ACHN (cell line): Measurements from ENCODE around the gene SPRR3.

ENCODE experiments used
- DNase-seq: peaks from one replicate; pipeline ENCODE4 v3.0.0-alpha.2; 2015
- in situ Hi-C: cut with HindIII; loops from 2 replicates; pipeline ENCODE4 v1.10.0; 2017; ENCODE audit warnings: low sequenced_read_pairs, low pct_ligation_motif_present, low pct_unique_long_range_greater_than_20kb

The SPRR3 gene, protein sequence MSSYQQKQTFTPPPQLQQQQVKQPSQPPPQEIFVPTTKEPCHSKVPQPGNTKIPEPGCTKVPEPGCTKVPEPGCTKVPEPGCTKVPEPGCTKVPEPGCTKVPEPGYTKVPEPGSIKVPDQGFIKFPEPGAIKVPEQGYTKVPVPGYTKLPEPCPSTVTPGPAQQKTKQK

DNA sequence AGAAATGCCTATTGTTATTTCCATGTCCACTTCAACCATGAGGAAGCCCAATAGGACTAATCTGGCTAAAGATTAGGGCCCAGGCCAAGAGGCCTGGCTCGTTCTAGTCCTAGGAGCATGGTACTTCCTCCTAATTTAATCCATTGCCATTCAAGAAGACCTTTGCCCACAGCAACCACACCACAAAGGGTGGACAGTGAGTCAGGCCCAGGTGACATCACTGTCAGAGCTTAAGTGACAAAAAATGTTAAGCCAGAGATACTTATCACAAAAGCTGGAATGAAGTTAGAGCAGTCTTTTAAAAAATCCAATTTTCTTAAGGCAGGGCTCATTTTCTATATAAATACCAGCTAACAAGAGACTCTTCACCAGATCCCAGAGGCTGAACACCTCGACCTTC is at the start of gene SPRR3:
TSS of gene SPRR3 (plus strand) at position 368 of the 400 bp plus-strand sequence. CDS start 1,272 bp downstream, outside the sequence.
- in situ Hi-C loops = no loop called here
- DNase-seq = no peak

DNA sequence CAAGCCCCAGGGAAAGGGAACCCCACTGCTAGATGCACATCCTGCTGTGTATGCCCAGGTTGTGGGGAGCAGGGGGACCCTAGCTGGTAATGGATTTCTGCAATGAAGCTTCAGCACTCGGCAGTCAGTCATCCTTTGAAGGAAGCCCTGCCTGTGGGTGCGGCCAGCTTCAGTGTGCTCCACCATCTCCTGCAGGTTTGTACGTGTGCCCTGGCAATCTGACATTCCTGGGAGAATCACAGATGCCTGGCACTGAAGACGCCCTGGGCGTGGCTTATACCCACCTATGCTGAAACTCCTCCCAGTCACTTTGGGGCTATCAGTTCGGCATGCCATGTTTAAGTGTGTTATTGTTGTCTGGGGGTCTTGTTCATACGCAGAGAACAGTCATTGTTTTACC is 47.8 kb upstream of the SPRR3 start:
- in situ Hi-C loops = no loop called here

DNA sequence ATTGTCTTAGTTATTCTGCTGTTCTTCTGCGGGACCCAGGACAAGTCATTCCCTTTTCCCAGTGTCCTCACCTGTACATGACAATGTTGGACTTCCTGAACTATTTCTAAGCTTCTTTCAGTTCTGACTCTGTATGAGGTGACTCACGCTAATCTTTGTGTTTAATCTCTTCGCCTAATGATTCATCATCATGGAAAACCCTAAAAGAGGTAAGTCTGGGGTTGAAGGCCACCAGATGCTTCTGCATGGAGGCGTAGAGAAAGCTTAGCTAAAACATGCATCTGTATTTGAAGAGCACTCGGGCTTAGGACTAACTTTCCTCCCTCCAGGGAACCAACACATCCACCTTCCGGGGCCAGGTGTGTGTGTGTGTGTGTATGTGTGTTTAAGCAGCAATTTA is 47.1 kb upstream of the SPRR3 start:
- DNase-seq = no peak
- in situ Hi-C loops = no loop called here

More for the DNA sequence above, 47.8 kb upstream of the SPRR3 start:
- no peak for DNase-seq

DNA sequence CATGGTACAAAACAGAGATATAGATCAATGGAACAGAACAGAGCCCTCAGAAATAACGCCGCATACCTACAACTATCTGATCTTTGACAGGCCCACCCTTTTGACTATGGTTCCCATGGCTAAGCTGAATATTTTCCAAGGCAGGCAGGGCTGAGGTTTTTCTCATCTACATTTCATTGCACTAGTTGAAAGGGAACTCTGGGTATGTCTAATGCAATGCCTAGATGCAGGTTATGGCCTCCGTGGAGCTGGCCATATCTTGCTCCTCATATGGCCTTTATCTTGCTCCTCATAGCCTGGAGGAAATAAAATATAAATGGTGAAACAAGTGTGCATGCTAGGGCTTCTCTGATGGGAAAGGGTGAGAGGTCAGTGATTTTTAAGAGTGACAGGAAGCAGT is 44.0 kb upstream of the SPRR3 start:
- no peak for DNase-seq
- in situ Hi-C loops = no loop called here

DNA sequence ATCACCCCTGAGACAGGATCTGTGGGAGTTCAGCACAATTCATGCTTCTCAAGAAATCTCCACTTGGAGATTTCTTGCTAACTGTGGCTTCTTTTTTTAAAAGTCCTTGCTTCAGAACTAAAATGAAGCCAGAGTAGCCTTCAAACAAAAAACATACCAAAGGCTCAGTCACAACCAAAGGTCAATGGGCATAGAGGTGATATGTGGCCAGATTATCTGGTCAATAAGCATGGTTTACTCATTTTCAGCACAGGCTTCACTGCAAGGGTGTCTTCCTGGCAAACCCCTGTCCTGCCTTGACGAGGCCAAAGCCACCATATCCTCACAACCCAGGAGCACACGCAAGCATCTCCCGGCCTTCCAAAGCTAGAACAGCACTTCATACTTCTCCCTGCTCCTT is 42.3 kb upstream of the SPRR3 start:
- in situ Hi-C loops = no loop called here
- no peak for DNase-seq

DNA sequence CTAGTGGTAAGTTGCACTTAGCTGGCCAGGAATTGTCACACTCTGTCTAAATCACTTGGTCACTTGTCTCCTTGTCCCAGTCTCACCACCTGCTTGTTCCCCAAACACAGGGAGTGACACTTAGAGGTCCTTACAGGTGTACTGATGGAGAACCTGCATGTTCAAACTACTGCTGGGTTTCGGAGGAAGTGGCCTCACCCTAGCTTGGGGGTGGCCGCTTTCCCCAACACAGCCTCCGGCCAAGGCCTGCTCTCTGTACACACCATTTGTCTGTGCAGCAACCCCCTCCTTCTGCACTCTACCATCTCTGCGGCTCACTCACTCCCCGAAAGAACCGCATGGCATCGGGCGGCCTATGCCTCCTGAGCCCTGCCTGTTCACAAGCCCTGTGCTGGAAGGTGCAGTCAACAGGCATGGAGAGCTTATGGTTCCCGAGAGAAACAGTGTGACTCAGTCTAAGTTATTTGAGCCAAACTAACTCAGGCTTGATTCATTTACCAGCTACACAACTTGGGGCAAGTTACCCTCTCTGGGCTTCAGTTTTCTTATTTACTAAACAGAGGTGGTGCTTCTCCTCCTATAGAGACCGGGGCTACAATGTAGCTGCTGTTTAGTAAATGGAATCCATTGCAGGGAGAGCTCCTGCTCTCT is 41.6 kb upstream of the SPRR3 start:
- in situ Hi-C loops = no loop called here
- no peak for DNase-seq

DNA sequence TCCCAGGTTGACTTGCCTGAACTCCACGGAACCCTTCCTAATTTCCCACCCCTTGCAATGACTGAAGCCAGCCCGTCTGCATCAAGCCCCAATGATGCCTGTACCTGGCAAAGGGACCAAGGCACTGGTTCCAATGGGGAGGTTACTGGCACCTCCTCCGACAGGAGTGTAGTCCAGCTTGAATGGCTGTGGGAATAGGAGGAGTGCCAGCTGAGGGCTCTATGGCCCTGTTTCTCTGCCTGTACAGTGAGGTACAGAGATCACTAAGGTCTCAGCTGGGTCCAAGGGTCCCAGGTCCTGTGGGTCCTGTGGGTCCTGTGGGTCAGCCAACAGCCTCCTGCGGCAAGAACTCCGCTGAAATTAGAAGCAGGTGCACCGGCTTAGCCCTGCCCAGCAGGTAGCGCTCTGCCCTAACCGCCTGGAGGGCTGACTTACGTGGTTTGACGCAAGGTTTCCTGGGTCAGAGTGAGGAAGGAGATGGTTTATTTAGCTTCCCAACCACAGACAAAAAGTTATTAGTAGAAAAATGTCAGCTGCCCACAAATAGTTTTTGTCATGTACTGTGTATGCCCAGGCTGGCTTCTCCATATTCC is 41.0 kb upstream of the SPRR3 start:
- in situ Hi-C loops = no loop called here
- DNase-seq = no peak

DNA sequence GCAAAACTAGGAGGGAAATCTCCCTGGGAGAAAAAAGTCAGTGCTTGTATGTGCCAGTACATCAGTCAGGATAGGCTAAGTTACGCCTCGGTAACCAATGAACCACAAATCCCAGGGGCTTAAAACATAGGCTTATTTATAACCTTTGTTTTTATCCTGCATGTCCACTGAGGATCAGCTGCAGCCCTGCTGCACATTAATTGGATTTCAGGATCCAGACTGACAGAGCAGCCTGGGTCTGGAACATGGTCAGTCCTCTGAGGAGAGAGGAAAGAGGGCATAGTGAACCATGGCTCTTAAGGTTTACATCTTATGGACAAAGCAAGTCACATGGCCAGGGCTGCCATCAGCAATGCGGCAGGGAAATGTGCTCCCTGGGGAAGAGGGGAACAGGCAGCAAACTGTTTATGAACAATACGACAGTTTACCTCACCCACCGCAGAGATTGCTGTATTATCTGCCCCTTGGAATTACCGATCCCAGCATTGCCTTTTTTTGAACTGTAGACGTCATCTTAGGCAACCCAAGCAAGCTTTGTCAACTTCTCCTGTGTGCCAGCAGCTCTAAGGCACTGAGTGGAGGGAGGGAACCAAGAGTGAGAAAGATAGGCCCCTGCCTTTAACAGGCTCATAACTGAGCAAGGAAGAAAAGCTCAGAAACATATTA is 40.2 kb upstream of the SPRR3 start:
- DNase-seq = no peak
- in situ Hi-C loops = no loop called here

DNA sequence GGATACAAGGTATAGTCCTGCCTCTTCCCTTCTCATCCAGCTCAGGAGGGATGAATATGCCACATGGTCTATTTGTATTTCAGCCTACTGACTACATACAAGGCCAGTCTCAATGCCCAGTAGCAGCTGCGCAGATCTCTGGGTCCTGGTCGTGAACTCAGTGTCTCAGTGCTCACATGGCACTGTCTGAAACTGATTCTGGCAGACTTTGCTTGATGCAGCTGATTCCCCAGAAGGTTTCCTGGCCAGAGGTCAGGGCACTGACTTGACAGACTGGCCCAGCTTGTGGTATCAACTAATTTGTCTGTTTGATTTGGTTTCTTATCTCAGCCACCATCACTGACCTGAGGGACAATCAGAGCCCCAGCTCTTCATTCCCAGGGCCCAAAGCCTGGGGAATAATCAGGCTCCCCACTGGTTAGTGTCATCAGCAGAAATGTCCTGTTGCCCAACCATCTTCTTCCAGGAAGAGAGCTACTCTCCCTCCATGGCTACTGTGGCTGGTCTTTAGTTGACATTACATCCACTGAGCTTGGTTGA is 38.6 kb upstream of the SPRR3 start:
- DNase-seq = no peak
- in situ Hi-C loops = no loop called here

DNA sequence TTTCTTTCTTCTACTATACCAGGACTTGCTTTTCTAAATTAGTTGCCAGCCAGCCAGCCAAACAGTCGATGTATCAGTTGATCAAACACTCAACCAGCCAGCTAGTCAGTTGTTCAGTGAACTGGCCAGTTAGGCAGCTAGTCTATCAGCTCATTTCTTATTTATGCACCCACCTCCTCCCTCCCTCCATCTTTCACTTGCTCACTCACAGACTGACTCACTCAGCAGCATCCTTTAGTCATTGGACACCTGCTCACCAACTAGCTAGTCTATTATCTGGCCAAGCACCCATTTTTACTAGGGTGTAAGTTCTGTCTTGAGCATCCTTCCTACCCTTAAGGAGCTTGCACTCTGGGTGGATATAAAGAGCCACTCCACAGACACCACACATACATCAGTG is 37.0 kb upstream of the SPRR3 start:
- in situ Hi-C loops = no loop called here
- DNase-seq = no peak

DNA sequence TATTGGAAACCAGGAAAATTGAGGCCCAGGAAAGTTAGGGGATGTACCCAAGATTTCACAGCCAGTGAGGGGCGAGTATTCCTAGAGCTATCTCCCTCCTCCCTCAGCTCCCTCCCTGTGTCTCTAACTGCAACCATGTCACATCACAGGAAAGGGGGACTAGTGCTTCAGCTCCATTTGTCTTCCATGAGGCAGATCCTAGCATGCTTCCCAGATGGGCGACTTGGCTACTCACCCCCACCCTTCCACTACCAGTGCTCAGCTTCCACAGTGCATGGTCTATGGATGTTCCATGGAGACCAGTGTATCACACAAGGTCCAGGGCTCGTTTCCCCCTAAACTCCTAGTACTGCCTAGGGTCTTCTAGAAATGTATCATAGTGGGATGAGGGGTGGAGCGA is 35.7 kb upstream of the SPRR3 start:
- DNase-seq = no peak

DNA sequence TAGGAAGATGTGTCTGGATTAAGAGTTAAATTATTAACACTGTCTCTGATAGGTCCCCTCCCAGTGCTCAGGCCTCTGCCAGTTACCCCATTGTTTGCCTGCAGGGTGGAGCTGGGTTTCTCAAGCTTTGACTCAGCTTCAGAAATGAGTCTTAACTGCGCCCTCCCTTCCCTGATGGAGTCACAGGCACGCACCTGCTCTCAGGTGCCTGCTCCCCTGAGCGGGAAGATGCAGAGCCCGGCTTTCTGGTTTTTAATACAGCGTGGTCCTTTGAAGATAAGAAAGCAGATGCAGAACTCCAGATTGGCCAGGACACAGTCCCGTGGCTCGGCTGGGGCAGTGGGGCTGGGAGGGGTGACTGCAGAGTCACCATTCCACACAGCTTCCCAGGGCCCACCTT is 34.3 kb upstream of the SPRR3 start:
- in situ Hi-C loops = no loop called here

More for the DNA sequence above, 35.7 kb upstream of the SPRR3 start:
- in situ Hi-C loops = no loop called here

DNA sequence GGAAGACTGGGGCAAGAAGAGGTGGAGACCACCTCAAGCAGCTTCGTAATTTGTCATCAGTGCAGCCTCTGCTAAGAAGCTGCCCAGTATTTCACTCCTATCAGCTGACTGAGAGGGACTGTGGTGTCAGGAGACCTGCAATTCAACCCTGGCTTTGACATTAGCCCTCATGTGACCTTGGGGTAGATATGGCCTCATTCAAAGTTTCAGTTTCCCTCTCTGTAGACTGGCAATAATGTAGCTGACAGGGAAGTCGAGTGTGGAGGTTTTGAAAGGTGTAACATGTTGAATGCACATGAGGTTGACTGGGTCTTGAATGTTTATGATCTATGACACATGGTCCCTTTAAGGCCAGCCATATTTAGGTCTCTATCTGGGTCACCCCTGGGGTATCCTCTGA is 33.3 kb upstream of the SPRR3 start:
- no peak for DNase-seq
- in situ Hi-C loops = no loop called here

More for the DNA sequence above, 34.3 kb upstream of the SPRR3 start:
- DNase-seq = no peak

DNA sequence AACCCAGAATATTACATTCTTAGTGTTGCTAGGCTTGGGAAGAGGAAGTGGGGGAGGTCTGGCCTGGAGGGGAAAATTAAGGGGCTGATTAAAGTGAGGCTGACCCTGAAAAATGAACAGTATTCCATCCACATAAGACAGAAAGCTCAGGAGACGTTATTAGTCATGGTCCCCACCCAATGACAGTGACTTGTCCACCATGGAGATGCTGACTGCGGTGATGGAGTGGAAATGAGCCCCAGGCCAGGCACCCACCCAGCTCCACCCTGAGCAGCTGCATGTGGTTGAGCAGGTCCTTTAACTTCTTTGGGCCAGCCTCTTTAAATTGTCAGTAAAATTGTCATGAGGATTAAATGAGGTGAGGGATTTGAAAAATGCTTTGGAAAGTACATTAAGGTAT is 32.5 kb upstream of the SPRR3 start:
- in situ Hi-C loops = no loop called here
- DNase-seq = no peak

DNA sequence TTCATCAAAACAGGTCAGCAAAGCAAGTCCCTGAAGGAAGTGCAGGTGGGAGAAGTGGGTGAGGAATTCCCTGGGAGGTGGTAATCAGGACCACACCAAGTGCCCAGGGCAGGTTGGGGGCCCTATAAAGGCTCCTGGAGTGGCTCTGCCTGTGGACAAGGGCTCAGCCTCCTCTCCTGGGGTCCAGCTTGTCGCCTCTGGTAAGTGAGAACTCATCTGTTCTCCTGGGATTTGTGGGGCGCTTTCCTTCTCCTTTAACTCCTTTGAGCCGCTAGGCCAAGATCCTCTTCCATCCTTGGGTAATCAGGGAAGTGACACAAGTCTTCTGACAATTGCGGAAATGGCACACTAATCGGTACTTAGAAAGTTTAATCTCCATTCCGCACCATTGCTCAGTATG is 31.1 kb upstream of the SPRR3 start, which contains the start of gene SPRR4:
TSS of gene SPRR4 (plus strand) at position 154 of the 400 bp plus-strand sequence. CDS start 1,243 bp downstream, outside the sequence.
- no peak for DNase-seq
- in situ Hi-C loops = no loop called here

DNA sequence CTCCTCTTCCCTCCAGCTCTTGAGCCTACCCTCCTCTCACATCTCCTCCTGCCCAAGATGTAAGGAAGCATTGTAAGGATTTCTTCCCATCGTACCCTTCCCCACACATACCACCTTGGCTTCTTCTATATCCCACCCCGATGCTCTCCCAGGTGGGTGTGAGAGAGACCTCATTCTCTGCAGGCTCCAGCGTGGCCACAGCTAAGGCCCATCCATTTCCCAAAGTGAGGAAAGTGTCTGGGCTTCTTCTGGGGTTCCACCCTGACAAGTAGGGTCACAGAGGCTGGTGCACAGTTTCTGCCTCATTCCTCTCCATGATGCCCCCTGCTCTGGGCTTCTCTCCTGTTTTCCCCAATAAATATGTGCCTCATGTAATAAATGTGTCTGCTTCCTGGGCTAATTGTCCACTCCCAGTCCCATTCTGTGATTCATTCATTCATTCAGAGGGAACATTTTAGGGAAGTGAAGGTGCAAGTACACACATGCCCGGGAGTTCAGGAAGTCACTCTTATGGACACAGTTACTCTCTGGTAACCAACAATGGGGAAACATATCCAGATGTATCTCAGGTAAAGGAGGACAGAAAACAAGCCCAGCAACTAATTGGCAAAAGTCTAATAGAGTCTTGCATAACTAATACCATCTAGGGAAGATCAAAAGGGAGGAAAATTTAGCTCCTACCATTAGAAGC is 29.2 kb upstream of the SPRR3 start:
- in situ Hi-C loops = no loop called here
- no peak for DNase-seq

DNA sequence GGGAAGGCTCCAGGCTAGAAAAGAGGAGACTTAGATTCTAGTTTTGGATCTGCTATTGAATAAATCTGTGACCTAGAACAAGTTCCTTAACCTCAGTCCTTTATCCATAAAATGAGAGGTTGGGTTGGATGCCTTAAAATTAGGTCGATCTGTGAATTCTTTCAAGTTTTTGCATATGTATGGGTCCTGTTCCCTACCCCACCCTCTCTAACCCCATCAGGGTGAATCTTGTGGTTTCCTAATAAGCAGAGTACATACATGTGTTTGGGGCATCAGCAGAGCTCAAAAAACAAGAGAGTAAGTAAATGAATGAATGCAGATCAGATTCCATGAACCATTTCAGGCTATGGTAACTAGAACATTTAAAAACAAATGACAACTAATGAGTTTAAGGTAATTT is 24.9 kb upstream of the SPRR3 start:
- in situ Hi-C loops = no loop called here
- DNase-seq = no peak

DNA sequence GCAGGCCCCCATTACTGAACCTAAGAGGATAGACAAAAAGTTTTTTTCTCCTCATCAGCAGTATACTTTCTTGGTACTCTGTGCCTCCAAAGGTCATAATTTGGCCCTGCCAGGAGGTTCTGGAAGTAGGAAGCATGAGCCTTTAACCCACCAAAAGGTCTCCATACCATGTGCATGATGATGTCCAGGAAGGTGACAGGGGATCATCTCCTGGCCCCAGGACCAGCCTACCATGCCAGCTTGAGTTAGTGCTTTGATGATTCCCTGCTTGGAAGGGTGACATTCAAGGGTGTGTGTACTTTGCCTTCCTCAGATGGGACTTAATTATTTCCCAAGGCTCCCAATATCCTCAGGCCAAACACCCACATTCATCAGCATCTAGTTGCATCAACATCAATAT is 23.9 kb upstream of the SPRR3 start:
- DNase-seq = no peak
- in situ Hi-C loops = no loop called here

DNA sequence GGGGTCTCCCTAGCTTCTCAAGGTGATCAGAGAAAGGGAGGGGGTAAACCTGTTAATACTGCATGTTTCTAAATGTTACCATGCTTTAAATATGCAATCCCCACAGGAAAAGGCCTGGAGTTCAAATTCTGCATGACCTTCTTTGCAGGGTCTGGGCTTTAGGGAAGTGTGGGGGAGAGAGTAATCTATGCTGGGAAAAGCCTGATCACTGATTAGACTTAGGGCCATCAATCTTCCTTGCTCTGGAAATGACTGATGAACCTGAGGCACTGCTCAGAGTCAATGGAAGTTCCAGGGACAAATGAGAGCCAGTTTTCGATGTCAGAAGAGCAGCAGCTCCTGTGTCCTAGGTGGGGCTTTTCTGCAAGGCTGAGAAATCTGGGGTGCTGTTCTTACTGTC is 20.9 kb upstream of the SPRR3 start:
- DNase-seq = no peak
- in situ Hi-C loops = no loop called here
